Cardiac fibroblast (primary cell): ENCODE data around the gene OTOGL.

Experiments used
- DNase-seq, 2 donors: peaks; one replicate each; pipeline versions ENCODE4 v3.0.0 to v3.0.0-alpha.2; 2010; ENCODE audit warnings: low read depth in 2 of 2
- H3K4me3 ChIP-seq, 2 donors: replicated peaks in 1 of 2; 1 replicate in 1 of 2; 2 replicates in 1 of 2; pipeline ENCODE4 v1.5.1; 2011; ENCODE audit warnings: low read depth in 2 of 2, low read length in 2 of 2, mild to moderate bottlenecking in 2 of 2, moderate library complexity in 1 of 2
- CTCF ChIP-seq: IDR thresholded peaks from one replicate; pipeline ENCODE4 v1.5.1; 2011; ENCODE audit warnings: low read depth, mild to moderate bottlenecking, low read length, inconsistent platforms

Gene OTOGL

GRCh38 chr12:80420075-80420474 is 320.7 kb downstream of the OTOGL start:
- no peak for TF ChIP-seq CTCF
- no peak overlapping the region for H3K4me3 ChIP-seq
- DNase-seq = no peak

GRCh38 chr12:80422550-80422949 is 323.2 kb downstream of the OTOGL start:
- no peak for TF ChIP-seq CTCF
- no peak overlapping the region for H3K4me3 ChIP-seq
- peak in 1 of 2 donors; percentile 75 for DNase-seq
